Mesenchymal stem cell (in vitro differentiated cells and primary cell): ENCODE data around the gene TRMT61A.
A peak's percentile ranks its signal among the peaks of the same experiment; 100 is the strongest.
"Not testable (repeated sequence)": the region's sequence is repeated elsewhere in the genome, so short reads cannot be mapped to it uniquely, and the experiment has no call there.

Source experiments
- DNase-seq: peaks from one replicate; pipeline ENCODE4 v3.0.0-alpha.2; 2013
- H2AFZ ChIP-seq: one replicate; pipeline ENCODE4 v1.6.1; 2013; ENCODE audit warnings: low read depth, mild to moderate bottlenecking, control low read depth, inconsistent platforms, low read length, moderate library complexity
- H2AK5ac ChIP-seq: 2 replicates; pipeline ENCODE4 v1.6.1; 2013; ENCODE audit warnings: low read length, moderate library complexity, mild to moderate bottlenecking, inconsistent platforms; ENCODE audit not compliant: severe bottlenecking
- H2BK120ac ChIP-seq: one replicate; pipeline ENCODE4 v1.6.1; 2013; ENCODE audit warnings: low read depth, mild to moderate bottlenecking, inconsistent platforms, low read length, moderate library complexity
- H2BK12ac ChIP-seq, 2 experiments: one replicate each; pipeline ENCODE4 v1.6.1; 2013; ENCODE audit warnings: inconsistent platforms in 2 of 2, low read length in 2 of 2, mild to moderate bottlenecking in 2 of 2, moderate library complexity in 2 of 2, control low read depth in 1 of 2
- H2BK15ac ChIP-seq: one replicate; pipeline ENCODE4 v1.6.1; 2013; ENCODE audit warnings: mild to moderate bottlenecking, low read depth, inconsistent platforms; ENCODE audit not compliant: poor library complexity, severe bottlenecking
- H2BK5ac ChIP-seq: 2 replicates; pipeline ENCODE4 v1.6.1; 2013; ENCODE audit warnings: low read depth, mild to moderate bottlenecking, low read length, control low read depth, inconsistent platforms; ENCODE audit not compliant: poor library complexity, severe bottlenecking
- H3K14ac ChIP-seq, 2 experiments: one replicate each; pipeline ENCODE4 v1.6.1; 2013; ENCODE audit warnings: inconsistent platforms in 2 of 2, low read length in 2 of 2, control low read depth in 1 of 2, mild to moderate bottlenecking in 1 of 2, moderate library complexity in 1 of 2
- H3K18ac ChIP-seq, 2 experiments: one replicate each; pipeline ENCODE4 v1.6.1; 2013; ENCODE audit warnings: inconsistent platforms in 2 of 2, low read length in 2 of 2, control low read depth in 1 of 2, low read depth in 1 of 2, mild to moderate bottlenecking in 1 of 2
- H3K23ac ChIP-seq, 2 experiments: one replicate each; pipeline ENCODE4 v1.6.1; 2013; ENCODE audit warnings: inconsistent platforms in 2 of 2, low read length in 2 of 2, mild to moderate bottlenecking in 2 of 2, moderate library complexity in 2 of 2, control low read depth in 1 of 2
- H3K27ac ChIP-seq: 2 replicates; pipeline ENCODE4 v1.5.1; 2013; ENCODE audit warnings: mild to moderate bottlenecking, moderate library complexity, low read length, control low read depth, inconsistent platforms; ENCODE audit not compliant: poor library complexity, severe bottlenecking
- H3K27me3 ChIP-seq, 2 experiments: 2 replicates each; pipeline versions ENCODE4 v1.6.1 to v1.7.0; 2013; ENCODE audit warnings: low read length in 2 of 2, mild to moderate bottlenecking in 2 of 2, moderate library complexity in 2 of 2, control low read depth in 1 of 2, inconsistent platforms in 1 of 2; ENCODE audit not compliant: control insufficient read depth in 1 of 2, insufficient read depth in 1 of 2
- H3K36me3 ChIP-seq, 2 experiments: 2 replicates each; pipeline versions ENCODE4 v1.6.1 to v1.7.0; 2013; ENCODE audit warnings: low read length in 2 of 2, control low read depth in 1 of 2, inconsistent platforms in 1 of 2, low read depth in 1 of 2, mild to moderate bottlenecking in 1 of 2; ENCODE audit not compliant: insufficient read depth in 2 of 2, control insufficient read depth in 1 of 2
- H3K4ac ChIP-seq, 2 experiments: one replicate each; pipeline ENCODE4 v1.6.1; 2013; ENCODE audit warnings: inconsistent platforms in 2 of 2, low read length in 2 of 2, mild to moderate bottlenecking in 2 of 2, moderate library complexity in 2 of 2, control low read depth in 1 of 2, low read depth in 1 of 2
- H3K4me1 ChIP-seq: 2 replicates; pipeline ENCODE4 v1.6.1; 2013; ENCODE audit warnings: low read depth, low read length, control low read depth; ENCODE audit not compliant: control insufficient read depth, insufficient read depth
- H3K4me2 ChIP-seq: 2 replicates; pipeline ENCODE4 v1.6.1; 2013; ENCODE audit warnings: low read length, mild to moderate bottlenecking, inconsistent platforms; ENCODE audit not compliant: poor library complexity, severe bottlenecking
- H3K4me3 ChIP-seq, 2 experiments: 2 replicates each; pipeline versions ENCODE4 v1.5.1 to v1.7.0; 2013; ENCODE audit warnings: low read length in 2 of 2, mild to moderate bottlenecking in 2 of 2, control low read depth in 1 of 2, low read depth in 1 of 2; ENCODE audit not compliant: insufficient read depth in 1 of 2
- H3K79me1 ChIP-seq: replicated peaks from 2 replicates; pipeline ENCODE4 v1.6.1; 2013; ENCODE audit warnings: mild to moderate bottlenecking, control low read depth, low read length, inconsistent platforms; ENCODE audit not compliant: poor library complexity, severe bottlenecking
- H3K9ac ChIP-seq: 2 replicates; pipeline ENCODE4 v1.7.0; 2013; ENCODE audit warnings: mild to moderate bottlenecking, low read length, moderate library complexity
- H3K9me3 ChIP-seq: 2 replicates; pipeline ENCODE4 v1.7.0; 2013; ENCODE audit warnings: mild to moderate bottlenecking, low read length; ENCODE audit not compliant: control insufficient read depth
- H4K8ac ChIP-seq: one replicate; pipeline ENCODE4 v1.6.1; 2013; ENCODE audit warnings: inconsistent platforms, mild to moderate bottlenecking, low read length, moderate library complexity
- H4K91ac ChIP-seq: one replicate; pipeline ENCODE4 v1.6.1; 2013; ENCODE audit warnings: mild to moderate bottlenecking, low read length, inconsistent platforms
- WGBS: methylation state at CpG from one replicate; pipeline ENCODE4 v1.1.7; 2013; ENCODE audit warnings: mixed read lengths; 5-methylcytosine and 5-hydroxymethylcytosine counted together

Gene TRMT61A

DNA sequence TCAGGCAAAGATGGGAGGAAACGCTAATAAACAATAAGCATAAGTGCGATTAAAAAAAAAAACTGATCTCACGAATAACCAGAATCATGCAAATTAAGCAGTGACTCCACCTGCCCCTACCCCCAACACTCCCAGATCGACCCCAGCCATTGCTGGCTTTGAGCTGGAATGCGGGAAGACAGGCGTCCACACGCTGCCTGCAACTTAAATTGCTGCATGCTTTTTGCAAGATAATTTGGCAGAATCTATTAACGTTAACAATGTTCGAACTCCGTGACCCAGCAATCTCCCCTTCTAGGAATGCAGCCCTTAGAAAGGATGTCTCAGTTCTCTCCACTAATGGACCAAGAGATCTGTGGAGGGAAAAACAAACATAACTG, 5.4 kb upstream of the TRMT61A start:
- no peak overlapping the region for H2BK15ac ChIP-seq
- H3K23ac ChIP-seq: no peak overlapping the region
- H4K91ac ChIP-seq: no peak overlapping the region
- no peak overlapping the region for H3K4me3 ChIP-seq
- no peak overlapping the region for H3K4ac ChIP-seq
- H3K9ac ChIP-seq: no peak overlapping the region
- H3K27ac ChIP-seq: no peak overlapping the region
- H2BK5ac ChIP-seq: no peak overlapping the region
- no peaks in the 10 kb centered on the region for H3K9me3 ChIP-seq
- DNase-seq: no peak
- no peak overlapping the region for H2AK5ac ChIP-seq
- peaks cover 74% of the 10 kb centered on the region for H3K4me1 ChIP-seq
- no peak overlapping the region for H2BK120ac ChIP-seq
- peaks cover 10 to 15% of the 10 kb centered on the region in 2 experiments for H3K27me3 ChIP-seq
- no peak overlapping the region for H3K18ac ChIP-seq
- H3K36me3 ChIP-seq: peaks cover 0 to 4% of the 10 kb centered on the region in 2 experiments
- peaks cover 5% of the 10 kb centered on the region for H3K79me1 ChIP-seq
- 40% methylated on average over 10 of the region's 10 CpGs for WGBS
- no peak overlapping the region for H3K14ac ChIP-seq
- no peak overlapping the region for H2BK12ac ChIP-seq
- H3K4me2 ChIP-seq: no peak overlapping the region
- no peak overlapping the region for H2AFZ ChIP-seq
- no peak overlapping the region for H4K8ac ChIP-seq

DNA sequence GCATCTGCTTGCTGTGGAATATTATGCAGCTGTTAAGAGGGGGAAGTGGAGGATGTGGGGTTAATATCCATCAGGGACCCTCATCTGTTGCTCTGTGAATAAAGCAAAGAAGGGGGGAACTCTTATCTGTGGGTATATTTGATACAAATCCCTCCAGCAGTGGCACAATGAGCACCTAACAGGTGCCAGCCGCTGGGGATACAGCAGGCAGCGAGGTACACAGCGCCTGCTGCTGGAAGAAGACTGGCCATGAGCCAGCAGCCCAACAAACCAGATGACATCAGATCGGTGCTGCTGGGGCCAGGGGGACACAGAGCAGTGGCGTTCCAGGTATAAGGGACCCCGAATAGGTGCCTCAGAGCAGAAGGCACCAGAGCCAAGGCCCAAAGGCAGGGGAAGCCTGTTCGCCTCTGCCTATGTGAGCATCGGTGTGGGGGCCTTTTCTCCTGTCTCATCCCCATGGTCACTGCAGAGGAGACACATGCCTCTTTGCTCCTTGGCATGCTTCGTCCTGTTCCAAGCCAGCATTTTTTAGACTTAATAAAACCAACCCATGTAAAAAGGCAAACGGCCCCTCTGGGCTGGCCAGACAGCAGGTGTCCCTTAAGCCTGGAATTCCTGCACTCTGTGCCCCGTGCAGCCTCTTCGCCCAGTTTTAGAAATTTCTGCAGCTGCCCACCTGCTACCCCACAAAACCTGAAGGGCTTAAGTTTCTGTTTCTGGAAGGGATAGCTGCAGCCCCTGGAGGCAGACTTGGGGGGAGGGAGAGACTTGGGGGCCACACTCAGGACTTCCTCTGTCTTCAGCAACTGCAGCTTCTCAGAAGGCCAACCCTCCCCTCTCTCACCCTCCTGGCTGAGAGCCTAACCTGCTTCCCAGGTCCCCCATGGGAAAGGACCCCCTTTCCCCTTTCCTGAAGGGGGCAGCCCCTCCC, 4.7 kb upstream of the TRMT61A start:
- DNase-seq: no peak

DNA sequence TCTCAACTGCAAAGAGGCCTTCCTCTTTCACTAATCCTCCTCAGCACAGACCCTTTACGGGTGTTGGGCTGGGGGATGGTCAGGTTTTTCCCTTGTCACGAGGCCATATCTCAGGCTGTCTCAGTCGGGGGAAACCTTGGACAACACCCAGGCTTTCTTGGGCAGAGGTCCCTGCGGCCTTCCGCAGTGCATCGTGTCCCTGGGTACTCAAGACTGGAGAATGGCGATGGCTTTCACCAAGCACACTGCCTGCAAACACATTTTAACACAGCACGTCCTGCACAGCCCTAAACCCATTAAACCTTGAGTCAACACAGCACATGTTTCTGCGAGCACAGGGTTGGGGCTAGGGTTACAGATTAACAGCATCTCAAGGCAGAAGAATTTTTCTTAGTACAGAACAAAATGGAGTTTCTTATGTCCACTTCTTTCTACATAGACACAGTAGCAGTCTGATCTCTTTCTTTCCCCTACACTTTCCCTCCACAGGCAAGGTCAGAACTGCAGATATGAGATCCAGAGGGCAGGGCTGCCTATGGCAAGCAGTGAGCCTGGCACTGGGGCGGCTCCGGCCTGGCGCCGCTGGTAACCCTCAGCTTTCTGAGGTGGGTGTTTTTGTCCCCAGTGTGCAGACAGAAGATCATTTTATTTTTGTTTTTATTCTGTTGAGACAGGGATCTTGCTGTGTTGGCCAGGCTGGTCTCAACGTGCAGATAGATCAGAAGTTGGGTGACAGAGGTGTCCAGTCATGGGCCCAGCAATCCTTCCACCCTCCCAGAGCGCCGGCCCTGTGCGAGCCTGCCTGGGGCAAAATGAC, 3.4 kb upstream of the TRMT61A start:
- H3K79me1 ChIP-seq: peaks cover 19% of the 10 kb centered on the region
- H4K91ac ChIP-seq, H3K9ac ChIP-seq: not testable (repeated sequence)

More for the DNA sequence above, 4.7 kb upstream of the TRMT61A start:
- Histone ChIP-seq H3K36me3 (peaks cover 0 to 4% of the 10 kb centered on the region in 2 experiments), H3K27me3 (peaks cover 10 to 15% of the 10 kb centered on the region in 2 experiments), H3K4ac (no peak overlapping the region), H3K18ac (no peak overlapping the region), H3K23ac (no peak overlapping the region), H2AFZ (no peak overlapping the region), H2BK120ac (no peak overlapping the region), H2BK15ac (no peak overlapping the region), H4K8ac (no peak overlapping the region), H2BK12ac (no peak overlapping the region), H3K4me3 (no peak overlapping the region), H3K14ac (no peak overlapping the region), H2BK5ac (no peak overlapping the region), H3K4me2 (no peak overlapping the region), H3K4me1 (peaks cover 69% of the 10 kb centered on the region), H4K91ac (no peak overlapping the region), H3K27ac (no peak overlapping the region), H3K9ac (no peak overlapping the region), H3K9me3 (no peaks in the 10 kb centered on the region), H2AK5ac (no peak overlapping the region), H3K79me1 (peaks cover 9% of the 10 kb centered on the region)
- WGBS: 73% methylated on average over 11 of the region's 12 CpGs

More for the DNA sequence above, 3.4 kb upstream of the TRMT61A start:
- not testable (repeated sequence) for H3K9me3 ChIP-seq, DNase-seq, H2BK120ac ChIP-seq, H3K18ac ChIP-seq, H4K8ac ChIP-seq, H3K4me3 ChIP-seq, H3K14ac ChIP-seq, H2BK5ac ChIP-seq, H2BK12ac ChIP-seq, H3K23ac ChIP-seq, H2BK15ac ChIP-seq, H2AFZ ChIP-seq, H3K36me3 ChIP-seq, H3K4ac ChIP-seq
- peaks cover 73% of the 10 kb centered on the region for H3K4me1 ChIP-seq
- H3K27ac ChIP-seq: peak overlapping the region; percentile 61
- peaks cover 10 to 15% of the 10 kb centered on the region in 2 experiments for H3K27me3 ChIP-seq
- H2AK5ac ChIP-seq: peak overlapping the region; percentile 3
- WGBS: 70% methylated on average over 17 of the region's 17 CpGs
- H3K4me2 ChIP-seq: peak overlapping the region; percentile 17
